SW 1271 (cell line): ENCODE measurements around the gene CXorf66.
"Not testable (repeated sequence)": the region's sequence is repeated elsewhere in the genome, so short reads cannot be mapped to it uniquely, and the experiment has no call there.

Experiments used
- DNase-seq, 2 experiments: peaks; one replicate each; lab custom pipeline; 2025; lab: John Stamatoyannopoulos, UW

The CXorf66 gene

DNA sequence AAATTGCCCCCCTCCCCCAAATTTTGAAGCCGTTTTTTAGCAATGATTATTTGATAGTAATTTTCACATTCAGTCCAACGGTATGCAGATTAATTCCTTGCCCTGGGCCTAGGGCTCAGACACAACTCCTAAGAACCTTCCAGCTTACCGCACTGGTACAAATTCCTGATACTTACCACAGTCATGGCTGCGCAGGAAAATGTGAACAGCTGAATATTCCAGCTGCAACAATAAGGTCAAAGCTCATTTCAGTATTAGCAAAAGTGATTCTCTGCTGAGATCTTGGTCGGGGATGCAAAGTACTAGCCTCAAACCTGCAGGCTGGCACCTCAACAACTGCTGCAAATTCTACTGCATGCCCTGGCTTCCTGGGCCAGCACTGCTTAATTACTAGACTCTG is 35.4 kb downstream of the CXorf66 start:
- DNase-seq, result no peak

DNA sequence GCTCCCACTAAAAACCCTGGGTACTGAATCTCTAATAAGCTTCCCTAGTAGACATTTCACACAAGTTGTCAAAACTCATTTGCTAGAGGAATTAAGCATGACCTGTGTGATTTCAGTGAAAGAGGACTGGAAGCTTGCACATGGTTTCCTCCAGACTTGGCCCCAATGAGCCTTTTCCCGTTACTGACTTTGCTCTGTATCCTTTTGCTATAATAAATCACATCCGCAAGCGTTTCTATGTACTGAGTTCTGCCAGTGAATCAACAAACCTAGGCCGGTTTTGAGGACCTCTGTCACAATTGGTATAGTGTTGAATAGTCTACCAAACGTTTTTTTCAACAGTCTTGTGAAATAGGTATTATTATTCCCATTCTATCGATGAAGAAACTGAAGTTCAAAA is 40.6 kb downstream of the CXorf66 start:
- DNase-seq, result no peak

DNA sequence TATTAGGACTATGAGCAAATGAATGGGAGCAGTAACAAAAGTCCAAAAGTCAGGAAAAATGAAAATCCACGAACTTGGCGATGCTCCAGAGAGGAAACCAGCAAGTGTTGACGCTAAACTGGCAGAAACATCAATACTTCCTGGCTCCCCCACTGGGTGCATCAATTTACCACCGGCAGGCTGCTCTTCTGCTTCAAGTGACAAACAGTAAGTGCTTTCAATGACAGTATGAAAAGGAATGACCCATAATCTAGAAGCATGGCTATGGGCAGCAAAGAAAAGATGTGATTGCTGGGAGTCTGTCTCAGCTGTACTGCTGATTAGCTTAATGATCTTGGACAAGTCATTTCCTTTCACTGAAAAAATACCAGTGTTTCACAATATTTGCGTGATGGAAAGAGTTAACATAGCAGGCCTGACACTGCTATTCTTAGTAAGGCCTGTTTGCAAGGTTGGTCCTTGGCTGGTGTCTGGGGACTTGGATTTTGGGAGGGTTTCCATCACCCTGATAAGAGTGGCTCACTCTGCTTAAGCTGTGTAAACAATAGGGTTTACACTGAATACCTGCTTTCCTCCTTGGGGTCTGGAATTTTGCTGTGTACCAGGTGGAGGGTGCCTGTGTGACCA is 41.1 kb downstream of the CXorf66 start:
- DNase-seq, result no peak

DNA sequence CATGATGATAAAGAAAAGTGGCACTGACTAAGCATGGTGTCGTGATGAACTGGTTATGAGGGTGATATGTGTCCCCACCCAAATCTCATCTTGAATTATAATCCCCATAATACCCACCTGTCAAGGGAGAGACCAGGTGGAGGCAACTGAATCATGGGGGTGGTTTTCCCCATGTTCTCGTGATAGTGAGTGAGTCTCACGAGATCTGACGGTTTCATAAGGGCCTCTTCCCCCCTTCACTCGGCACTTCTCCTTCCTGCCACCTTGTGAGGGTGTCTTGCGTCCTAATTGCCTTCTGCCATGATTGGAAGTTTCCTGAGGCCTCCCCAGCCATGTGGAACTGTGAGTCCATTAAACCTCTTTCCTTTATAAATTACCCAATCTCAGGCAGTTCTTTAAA is 44.2 kb downstream of the CXorf66 start:
- DNase-seq, result not testable (repeated sequence)

DNA sequence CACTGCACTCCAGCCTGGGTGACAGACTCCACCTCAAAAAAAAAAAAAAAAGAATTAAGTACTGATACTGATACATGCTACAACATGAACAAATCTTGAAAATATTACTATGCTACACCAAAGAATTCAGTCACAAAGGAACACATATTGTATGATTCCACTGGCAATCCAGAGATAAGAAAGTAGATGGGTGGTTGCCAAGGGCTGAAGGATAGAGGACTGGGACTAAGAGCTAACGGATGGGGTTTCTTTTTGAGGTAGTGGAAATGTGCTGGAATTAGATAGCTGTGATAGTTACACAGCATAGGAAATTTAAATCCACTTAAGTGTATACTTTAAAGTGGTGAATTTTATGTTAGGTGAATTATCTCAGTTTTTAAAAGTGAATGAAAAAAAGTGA is 45.0 kb downstream of the CXorf66 start:
- no peak for DNase-seq

DNA sequence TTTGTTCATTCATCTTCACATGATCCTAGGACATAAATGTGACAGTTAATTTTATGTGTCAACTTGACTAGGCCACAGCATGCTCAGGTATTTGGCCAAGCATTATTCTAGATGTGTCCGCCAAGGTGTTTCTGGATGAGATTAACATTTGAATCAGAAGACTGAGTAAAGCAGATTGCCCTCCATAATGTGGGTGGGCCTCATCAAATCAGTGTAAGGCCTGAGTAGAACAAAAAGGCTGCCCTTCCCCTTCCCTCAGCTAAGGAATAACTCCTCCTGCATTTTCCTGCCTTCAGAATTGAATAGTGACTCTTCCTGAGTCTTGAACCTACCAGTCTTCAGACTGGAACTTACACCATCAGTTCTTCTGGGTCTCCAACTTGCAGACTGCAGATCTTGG is 50.9 kb downstream of the CXorf66 start:
- no peak for DNase-seq

DNA sequence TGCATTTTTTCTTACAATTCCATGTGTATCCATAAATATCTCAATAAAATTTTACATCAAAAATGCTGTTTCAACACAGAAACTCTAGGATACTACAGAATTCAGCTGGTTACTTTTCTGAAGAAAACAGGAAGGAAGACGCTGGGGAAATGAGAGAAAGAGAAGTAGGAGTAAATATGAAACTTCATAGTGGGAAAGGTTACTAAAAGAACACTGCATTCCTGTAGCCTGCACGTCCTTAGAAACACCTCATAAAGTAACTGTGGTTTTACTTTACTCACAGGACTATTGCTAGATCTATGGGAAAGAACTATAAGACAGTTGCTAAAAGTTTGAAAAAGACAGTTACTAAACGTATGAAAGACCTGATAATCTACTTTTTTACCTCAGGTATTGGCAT is 55.6 kb downstream of the CXorf66 start:
- DNase-seq, result no peak

DNA sequence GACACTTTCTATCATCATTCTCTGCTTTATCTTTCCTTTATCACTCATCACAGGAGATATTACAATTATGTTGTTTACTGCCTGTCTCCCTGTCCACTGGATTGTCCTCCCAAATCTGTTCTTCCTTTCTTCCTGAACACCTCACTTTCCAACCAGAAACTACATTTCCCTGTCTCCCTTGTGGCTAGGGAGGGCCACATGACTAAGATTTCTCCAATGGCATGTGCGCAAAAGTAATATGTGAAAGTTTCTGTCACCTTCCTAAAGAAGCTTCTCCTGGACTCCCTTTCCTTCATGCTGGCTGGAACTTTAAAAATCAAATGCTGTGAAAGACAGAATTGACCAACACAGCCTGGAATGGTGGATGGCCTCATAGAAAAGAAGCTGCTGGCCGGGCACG is 58.2 kb downstream of the CXorf66 start:
- no peak for DNase-seq

DNA sequence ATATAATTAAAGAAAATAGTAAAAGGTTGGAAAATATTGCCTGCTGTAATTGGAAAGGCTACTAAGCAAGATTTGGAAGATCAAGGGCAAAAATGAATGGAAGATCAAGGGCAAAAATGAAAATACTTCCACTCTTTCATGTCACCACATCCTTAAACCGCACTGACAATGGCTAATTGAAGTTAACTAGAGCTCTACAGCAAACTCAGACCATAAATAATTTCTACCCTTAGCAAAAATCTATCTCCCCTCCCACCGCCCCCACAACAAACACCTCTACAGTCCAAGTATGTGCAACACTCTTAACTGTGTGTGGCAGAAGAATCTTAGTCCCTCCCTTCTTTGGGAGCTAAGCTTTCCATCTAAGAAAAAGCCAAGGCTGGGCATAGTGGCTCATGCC is 59.6 kb downstream of the CXorf66 start:
- no peak for DNase-seq
